WTC11 (cell line): ENCODE measurements around the gene POLR2E. TPM values are rescaled to one million over a fixed set of nuclear protein-coding genes. Genes with fewer than 3 reads are reported as not detected.

Experiments
- CREB1 ChIP-seq: sonication (generic); formaldehyde crosslinking; IDR thresholded peaks from 2 replicates; pipeline ENCODE4 v1.8.0; 2023; ENCODE audit warnings: mild to moderate bottlenecking, missing genetic modification reagents
- EMX1 ChIP-seq: fragments of 250-450 bp; sonication (Bioruptor Pico); IDR thresholded peaks from 2 replicates; pipeline ENCODE4 v1.8.0; 2021; ENCODE audit warnings: mild to moderate bottlenecking
- FOXK1 ChIP-seq: sonication (generic); formaldehyde crosslinking; IDR thresholded peaks from 2 replicates; pipeline ENCODE4 v1.8.0; 2022; ENCODE audit warnings: mild to moderate bottlenecking, moderate library complexity, missing genetic modification reagents
- FOXP1 ChIP-seq: sonication (generic); formaldehyde crosslinking; IDR thresholded peaks from 2 replicates; pipeline ENCODE4 v1.8.0; 2022; ENCODE audit warnings: missing genetic modification reagents, mild to moderate bottlenecking, moderate library complexity, borderline replicate concordance
- MXD4 ChIP-seq: fragments of 250-450 bp; sonication (Bioruptor Pico); IDR thresholded peaks from 2 replicates; pipeline ENCODE4 v1.8.0; 2021; ENCODE audit warnings: mild to moderate bottlenecking, moderate library complexity, borderline replicate concordance
- NFATC4 ChIP-seq: fragments of 250-450 bp; sonication (Bioruptor Pico); IDR thresholded peaks from 2 replicates; pipeline ENCODE4 v1.9.0; 2021; ENCODE audit warnings: mild to moderate bottlenecking
- NFYB ChIP-seq: sonication (generic); formaldehyde crosslinking; conservative IDR thresholded peaks from 2 replicates; pipeline ENCODE4 v1.8.0; 2022; ENCODE audit warnings: low read depth, missing genetic modification reagents
- NR2C2 ChIP-seq: sonication (generic); formaldehyde crosslinking; IDR thresholded peaks from 2 replicates; pipeline ENCODE4 v1.8.0; 2022; ENCODE audit warnings: mild to moderate bottlenecking, missing genetic modification reagents
- OVOL2 ChIP-seq: fragments of 250-450 bp; sonication (Bioruptor Pico); IDR thresholded peaks from 2 replicates; pipeline ENCODE4 v1.9.0; 2021; ENCODE audit warnings: mild to moderate bottlenecking, borderline replicate concordance
- PRRX2 ChIP-seq: fragments of 250-450 bp; sonication (Bioruptor Pico); IDR thresholded peaks from 2 replicates; pipeline ENCODE4 v1.8.0; 2021; ENCODE audit warnings: mild to moderate bottlenecking
- SMAD3 ChIP-seq: sonication (generic); formaldehyde crosslinking; IDR thresholded peaks from 2 replicates; pipeline ENCODE4 v1.8.0; 2022; ENCODE audit warnings: missing genetic modification reagents, mild to moderate bottlenecking, borderline replicate concordance
- SP1 ChIP-seq: sonication (generic); formaldehyde crosslinking; conservative IDR thresholded peaks from 2 replicates; pipeline ENCODE4 v1.8.1; 2022; ENCODE audit warnings: missing genetic modification reagents
- TEAD1 ChIP-seq: sonication (generic); formaldehyde crosslinking; IDR thresholded peaks from 2 replicates; pipeline ENCODE4 v1.8.0; 2022; ENCODE audit warnings: mild to moderate bottlenecking, missing genetic modification reagents
- ZNF263 ChIP-seq: sonication (generic); formaldehyde crosslinking; IDR thresholded peaks from 2 replicates; pipeline ENCODE4 v1.8.1; 2022; ENCODE audit warnings: low read depth, mild to moderate bottlenecking, moderate library complexity, missing genetic modification reagents
- total RNA-seq: library from RNA; stranded (reverse); gene quantifications from 3 replicates; pipeline ENCODE4 v1.2.3, GENCODE V29; 2021
- TF ChIP-seq, protein P1 (sequence below): fragments of 250-450 bp; sonication (Bioruptor Pico); IDR thresholded peaks from 2 replicates; pipeline ENCODE4 v1.9.0; 2021; ENCODE audit warnings: mild to moderate bottlenecking
- TF ChIP-seq, protein P2 (sequence below): sonication (generic); formaldehyde crosslinking; IDR thresholded peaks from 2 replicates; pipeline ENCODE4 v1.8.1; 2023; ENCODE audit warnings: mild to moderate bottlenecking, missing genetic modification reagents
- TF ChIP-seq, protein P3 (sequence below): fragments of 250-450 bp; sonication (Bioruptor Pico); IDR thresholded peaks from 2 replicates; pipeline ENCODE4 v1.8.0; 2021; ENCODE audit warnings: mild to moderate bottlenecking
- TF ChIP-seq, protein P4 (sequence below): sonication (generic); formaldehyde crosslinking; IDR thresholded peaks from 2 replicates; pipeline ENCODE4 v1.8.1; 2022; ENCODE audit warnings: mild to moderate bottlenecking, missing genetic modification reagents, moderate library complexity, borderline replicate concordance
- TF ChIP-seq, protein P5 (sequence below): sonication (generic); formaldehyde crosslinking; IDR thresholded peaks from 2 replicates; pipeline ENCODE4 v1.8.0; 2022; ENCODE audit warnings: mild to moderate bottlenecking, missing genetic modification reagents
- TF ChIP-seq, protein P6 (sequence below): sonication (generic); formaldehyde crosslinking; IDR thresholded peaks from 2 replicates; pipeline ENCODE4 v1.8.1; 2023; ENCODE audit warnings: mild to moderate bottlenecking, moderate library complexity, missing genetic modification reagents
- TF ChIP-seq, protein P7 (sequence below): fragments of 250-450 bp; sonication (Bioruptor Pico); conservative IDR thresholded peaks from 2 replicates; pipeline ENCODE4 v1.9.0; 2021; ENCODE audit warnings: mild to moderate bottlenecking
- TF ChIP-seq, protein P8 (sequence below): sonication (generic); formaldehyde crosslinking; IDR thresholded peaks from 2 replicates; pipeline ENCODE4 v1.8.1; 2022; ENCODE audit warnings: mild to moderate bottlenecking, moderate library complexity, missing genetic modification reagents
- TF ChIP-seq, protein P9 (sequence below): fragments of 250-450 bp; sonication (Bioruptor Pico); IDR thresholded peaks from 2 replicates; pipeline ENCODE4 v1.9.0; 2021; ENCODE audit warnings: moderate library complexity, mild to moderate bottlenecking, inconsistent platforms, borderline replicate concordance

POLR2E gene
- total RNA-seq, 1 experiment from 2014 or later = 275 TPM

DNA sequence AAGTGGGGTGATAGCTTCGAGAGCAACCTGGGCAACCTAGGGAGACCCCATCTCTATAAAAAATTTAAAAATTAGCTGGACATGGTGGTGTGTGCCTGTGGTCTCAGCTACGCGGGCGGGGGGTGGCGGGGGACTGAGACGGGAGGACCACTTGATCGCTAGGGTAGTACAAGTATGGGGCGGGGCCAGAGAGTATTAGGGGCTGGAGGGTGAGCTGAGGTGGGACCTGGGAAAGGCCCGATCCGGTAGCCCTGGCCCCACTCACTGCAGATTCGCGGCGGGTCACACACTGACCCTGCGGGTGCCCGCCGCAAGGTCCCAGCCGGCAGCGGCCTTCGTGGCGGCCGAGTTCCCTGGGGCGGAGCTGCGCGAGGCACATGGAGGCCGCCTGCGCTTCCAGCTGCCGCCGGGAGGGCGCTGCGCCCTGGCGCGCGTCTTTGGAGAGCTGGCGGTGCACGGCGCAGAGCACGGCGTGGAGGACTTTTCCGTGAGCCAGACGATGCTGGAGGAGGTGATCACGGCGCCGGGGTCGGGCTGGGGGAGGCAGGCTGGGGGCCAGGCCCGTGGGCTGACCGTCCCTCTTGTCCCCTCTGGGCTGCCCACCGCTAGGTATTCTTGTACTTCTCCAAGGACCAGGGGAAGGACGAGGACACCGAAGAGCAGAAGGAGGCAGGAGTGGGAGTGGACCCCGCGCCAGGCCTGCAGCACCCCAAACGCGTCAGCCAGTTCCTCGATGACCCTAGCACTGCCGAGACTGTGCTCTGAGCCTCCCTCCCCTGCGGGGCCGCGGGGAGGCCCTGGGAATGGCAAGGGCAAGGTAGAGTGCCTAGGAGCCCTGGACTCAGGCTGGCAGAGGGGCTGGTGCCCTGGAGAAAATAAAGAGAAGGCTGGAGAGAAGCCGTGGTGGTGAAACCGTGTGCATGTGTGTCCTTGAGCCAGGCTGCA lies 30.2 kb downstream of the POLR2E start (continued):
- TF ChIP-seq, protein P1, sequence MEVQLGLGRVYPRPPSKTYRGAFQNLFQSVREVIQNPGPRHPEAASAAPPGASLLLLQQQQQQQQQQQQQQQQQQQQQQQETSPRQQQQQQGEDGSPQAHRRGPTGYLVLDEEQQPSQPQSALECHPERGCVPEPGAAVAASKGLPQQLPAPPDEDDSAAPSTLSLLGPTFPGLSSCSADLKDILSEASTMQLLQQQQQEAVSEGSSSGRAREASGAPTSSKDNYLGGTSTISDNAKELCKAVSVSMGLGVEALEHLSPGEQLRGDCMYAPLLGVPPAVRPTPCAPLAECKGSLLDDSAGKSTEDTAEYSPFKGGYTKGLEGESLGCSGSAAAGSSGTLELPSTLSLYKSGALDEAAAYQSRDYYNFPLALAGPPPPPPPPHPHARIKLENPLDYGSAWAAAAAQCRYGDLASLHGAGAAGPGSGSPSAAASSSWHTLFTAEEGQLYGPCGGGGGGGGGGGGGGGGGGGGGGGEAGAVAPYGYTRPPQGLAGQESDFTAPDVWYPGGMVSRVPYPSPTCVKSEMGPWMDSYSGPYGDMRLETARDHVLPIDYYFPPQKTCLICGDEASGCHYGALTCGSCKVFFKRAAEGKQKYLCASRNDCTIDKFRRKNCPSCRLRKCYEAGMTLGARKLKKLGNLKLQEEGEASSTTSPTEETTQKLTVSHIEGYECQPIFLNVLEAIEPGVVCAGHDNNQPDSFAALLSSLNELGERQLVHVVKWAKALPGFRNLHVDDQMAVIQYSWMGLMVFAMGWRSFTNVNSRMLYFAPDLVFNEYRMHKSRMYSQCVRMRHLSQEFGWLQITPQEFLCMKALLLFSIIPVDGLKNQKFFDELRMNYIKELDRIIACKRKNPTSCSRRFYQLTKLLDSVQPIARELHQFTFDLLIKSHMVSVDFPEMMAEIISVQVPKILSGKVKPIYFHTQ = no peak
- TF ChIP-seq, protein P2, sequence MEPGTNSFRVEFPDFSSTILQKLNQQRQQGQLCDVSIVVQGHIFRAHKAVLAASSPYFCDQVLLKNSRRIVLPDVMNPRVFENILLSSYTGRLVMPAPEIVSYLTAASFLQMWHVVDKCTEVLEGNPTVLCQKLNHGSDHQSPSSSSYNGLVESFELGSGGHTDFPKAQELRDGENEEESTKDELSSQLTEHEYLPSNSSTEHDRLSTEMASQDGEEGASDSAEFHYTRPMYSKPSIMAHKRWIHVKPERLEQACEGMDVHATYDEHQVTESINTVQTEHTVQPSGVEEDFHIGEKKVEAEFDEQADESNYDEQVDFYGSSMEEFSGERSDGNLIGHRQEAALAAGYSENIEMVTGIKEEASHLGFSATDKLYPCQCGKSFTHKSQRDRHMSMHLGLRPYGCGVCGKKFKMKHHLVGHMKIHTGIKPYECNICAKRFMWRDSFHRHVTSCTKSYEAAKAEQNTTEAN (CRISPR knock-in tag) = peak; percentile 66; the same call in 1 of the 2 replicates
- no peak for TF ChIP-seq PRRX2 (CRISPR knock-in tag)
- TF ChIP-seq, protein P3, sequence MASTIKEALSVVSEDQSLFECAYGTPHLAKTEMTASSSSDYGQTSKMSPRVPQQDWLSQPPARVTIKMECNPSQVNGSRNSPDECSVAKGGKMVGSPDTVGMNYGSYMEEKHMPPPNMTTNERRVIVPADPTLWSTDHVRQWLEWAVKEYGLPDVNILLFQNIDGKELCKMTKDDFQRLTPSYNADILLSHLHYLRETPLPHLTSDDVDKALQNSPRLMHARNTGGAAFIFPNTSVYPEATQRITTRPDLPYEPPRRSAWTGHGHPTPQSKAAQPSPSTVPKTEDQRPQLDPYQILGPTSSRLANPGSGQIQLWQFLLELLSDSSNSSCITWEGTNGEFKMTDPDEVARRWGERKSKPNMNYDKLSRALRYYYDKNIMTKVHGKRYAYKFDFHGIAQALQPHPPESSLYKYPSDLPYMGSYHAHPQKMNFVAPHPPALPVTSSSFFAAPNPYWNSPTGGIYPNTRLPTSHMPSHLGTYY = no peak
- no peak for TF ChIP-seq NFATC4 (CRISPR knock-in tag)
- TF ChIP-seq FOXP1 (CRISPR knock-in tag) = peak; percentile 88; the same call in 1 of the 2 replicates
- TF ChIP-seq TEAD1 (CRISPR knock-in tag) = peak; percentile 85
- peak; percentile 42; the same call in 1 of the 2 replicates for TF ChIP-seq NR2C2 (CRISPR knock-in tag)
- TF ChIP-seq SP1 (CRISPR knock-in tag) = peak; percentile 77; the same call in 1 of the 2 replicates
- TF ChIP-seq CREB1 (CRISPR knock-in tag) = peak; percentile 77; the same call in 1 of the 2 replicates
- TF ChIP-seq ZNF263 = peak; percentile 63
- no peak for TF ChIP-seq SMAD3 (CRISPR knock-in tag)
- TF ChIP-seq, protein P4, sequence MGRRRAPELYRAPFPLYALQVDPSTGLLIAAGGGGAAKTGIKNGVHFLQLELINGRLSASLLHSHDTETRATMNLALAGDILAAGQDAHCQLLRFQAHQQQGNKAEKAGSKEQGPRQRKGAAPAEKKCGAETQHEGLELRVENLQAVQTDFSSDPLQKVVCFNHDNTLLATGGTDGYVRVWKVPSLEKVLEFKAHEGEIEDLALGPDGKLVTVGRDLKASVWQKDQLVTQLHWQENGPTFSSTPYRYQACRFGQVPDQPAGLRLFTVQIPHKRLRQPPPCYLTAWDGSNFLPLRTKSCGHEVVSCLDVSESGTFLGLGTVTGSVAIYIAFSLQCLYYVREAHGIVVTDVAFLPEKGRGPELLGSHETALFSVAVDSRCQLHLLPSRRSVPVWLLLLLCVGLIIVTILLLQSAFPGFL = no peak
- no peak for TF ChIP-seq NFYB
- no peak for TF ChIP-seq MXD4 (CRISPR knock-in tag)
- no peak for TF ChIP-seq OVOL2 (CRISPR knock-in tag)
- TF ChIP-seq, protein P5, sequence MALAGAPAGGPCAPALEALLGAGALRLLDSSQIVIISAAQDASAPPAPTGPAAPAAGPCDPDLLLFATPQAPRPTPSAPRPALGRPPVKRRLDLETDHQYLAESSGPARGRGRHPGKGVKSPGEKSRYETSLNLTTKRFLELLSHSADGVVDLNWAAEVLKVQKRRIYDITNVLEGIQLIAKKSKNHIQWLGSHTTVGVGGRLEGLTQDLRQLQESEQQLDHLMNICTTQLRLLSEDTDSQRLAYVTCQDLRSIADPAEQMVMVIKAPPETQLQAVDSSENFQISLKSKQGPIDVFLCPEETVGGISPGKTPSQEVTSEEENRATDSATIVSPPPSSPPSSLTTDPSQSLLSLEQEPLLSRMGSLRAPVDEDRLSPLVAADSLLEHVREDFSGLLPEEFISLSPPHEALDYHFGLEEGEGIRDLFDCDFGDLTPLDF (CRISPR knock-in tag) = 0 out of 2 replicates have a peak, but pooled peaks have one; percentile 73
- TF ChIP-seq, protein P6, sequence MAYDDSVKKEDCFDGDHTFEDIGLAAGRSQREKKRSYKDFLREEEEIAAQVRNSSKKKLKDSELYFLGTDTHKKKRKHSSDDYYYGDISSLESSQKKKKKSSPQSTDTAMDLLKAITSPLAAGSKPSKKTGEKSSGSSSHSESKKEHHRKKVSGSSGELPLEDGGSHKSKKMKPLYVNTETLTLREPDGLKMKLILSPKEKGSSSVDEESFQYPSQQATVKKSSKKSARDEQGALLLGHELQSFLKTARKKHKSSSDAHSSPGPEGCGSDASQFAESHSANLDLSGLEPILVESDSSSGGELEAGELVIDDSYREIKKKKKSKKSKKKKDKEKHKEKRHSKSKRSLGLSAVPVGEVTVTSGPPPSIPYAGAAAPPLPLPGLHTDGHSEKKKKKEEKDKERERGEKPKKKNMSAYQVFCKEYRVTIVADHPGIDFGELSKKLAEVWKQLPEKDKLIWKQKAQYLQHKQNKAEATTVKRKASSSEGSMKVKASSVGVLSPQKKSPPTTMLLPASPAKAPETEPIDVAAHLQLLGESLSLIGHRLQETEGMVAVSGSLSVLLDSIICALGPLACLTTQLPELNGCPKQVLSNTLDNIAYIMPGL (CRISPR knock-in tag) = peak; percentile 96
- TF ChIP-seq, protein P7, sequence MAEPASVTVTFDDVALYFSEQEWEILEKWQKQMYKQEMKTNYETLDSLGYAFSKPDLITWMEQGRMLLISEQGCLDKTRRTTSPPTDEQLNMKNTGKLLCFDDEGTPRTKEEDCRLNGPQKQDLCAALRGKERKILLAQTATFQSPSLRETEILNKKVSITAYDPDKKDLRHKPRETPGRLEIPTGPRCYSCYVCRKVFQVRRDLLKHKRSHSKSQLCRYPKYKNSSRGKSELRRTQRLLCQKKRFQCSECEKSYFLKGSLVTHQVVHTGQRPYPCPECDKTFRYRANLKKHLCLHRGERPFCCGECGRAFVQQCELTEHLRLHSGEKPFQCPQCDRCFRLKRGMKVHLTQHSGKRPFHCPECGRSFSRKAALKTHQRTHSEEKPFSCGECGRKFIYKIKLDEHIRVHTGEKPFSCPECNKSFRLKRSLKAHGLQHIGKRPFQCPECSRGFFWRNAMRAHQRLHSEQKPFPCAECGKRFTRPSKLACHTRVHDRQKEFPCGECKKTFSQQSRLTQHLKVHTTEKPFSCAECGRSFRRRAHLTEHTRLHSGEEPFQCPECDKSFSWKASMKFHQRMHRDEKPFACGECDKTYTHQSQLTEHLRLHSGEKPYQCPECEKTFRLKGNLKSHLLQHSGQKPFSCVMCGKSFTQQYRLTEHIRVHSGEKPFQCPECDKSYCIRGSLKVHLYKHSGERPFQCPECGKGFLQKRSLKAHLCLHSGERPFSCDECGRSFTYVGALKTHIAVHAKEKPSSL = no peak
- peak; percentile 81 for TF ChIP-seq FOXK1 (CRISPR knock-in tag)
- no peak for TF ChIP-seq EMX1 (CRISPR knock-in tag)
- TF ChIP-seq, protein P8, sequence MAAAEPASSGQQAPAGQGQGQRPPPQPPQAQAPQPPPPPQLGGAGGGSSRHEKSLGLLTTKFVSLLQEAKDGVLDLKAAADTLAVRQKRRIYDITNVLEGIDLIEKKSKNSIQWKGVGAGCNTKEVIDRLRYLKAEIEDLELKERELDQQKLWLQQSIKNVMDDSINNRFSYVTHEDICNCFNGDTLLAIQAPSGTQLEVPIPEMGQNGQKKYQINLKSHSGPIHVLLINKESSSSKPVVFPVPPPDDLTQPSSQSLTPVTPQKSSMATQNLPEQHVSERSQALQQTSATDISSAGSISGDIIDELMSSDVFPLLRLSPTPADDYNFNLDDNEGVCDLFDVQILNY = peak; percentile 90
- TF ChIP-seq, protein P9, sequence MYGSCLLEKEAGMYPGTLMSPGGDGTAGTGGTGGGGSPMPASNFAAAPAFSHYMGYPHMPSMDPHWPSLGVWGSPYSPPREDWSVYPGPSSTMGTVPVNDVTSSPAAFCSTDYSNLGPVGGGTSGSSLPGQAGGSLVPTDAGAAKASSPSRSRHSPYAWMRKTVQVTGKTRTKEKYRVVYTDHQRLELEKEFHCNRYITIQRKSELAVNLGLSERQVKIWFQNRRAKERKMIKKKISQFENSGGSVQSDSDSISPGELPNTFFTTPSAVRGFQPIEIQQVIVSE = no peak
